ENCODE measurements around the gene ELP2.
"Not testable (repeated sequence)": the region's sequence is repeated elsewhere in the genome, so short reads cannot be mapped to it uniquely, and the experiment has no call there.

Gene ELP2

DNA sequence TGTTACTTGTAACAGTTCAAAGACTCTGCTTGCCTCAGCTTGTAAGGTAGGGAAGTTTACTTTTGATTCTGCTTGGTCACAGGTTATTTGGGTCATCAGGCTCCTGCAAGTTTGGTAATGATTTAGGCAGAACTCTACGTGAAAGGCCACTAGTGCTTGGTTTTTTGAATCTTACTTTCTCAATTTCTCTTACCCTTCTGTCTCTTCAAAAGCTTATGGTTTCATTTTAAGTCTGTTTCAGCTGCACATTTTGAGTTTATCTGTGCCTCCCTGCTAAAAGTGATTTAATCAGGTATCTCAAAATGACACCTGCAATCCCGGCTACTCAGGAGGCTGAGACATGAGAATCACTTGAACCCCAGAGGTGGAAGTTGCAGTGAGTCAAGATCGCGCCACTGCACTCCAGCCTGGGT lies 31.3 kb downstream of the ELP2 start:
- DNase-seq = no peak

GRCh38 chr18:36162981-36163380 lies 33.3 kb downstream of the ELP2 start:
- DNase-seq = no peak

DNA sequence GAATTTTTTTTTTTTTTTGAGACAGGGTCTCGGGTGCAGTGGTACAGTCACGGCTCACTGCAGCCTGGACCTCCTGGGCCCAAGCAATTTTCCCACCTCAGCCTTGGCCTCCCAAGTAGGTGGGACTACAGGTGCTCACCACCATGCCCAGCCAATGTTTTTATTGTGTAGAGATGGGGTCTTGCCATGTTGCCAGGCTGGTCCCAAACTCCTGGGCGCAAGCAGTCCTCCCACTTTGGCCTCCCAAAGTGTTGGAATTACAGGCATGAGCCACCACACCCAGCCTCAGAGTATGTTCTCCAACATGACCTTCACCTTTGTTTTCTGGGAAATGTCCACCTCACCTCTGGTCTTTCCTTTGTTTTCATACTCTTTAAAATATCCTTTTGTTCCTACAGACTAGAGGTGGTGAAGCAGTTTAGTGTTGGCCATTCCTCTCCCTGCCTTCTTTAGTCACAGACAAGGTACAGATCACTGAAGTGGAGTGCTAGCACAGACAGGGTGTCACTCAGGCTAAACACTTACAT lies 38.1 kb downstream of the ELP2 start:
- no peak for DNase-seq

- not testable (repeated sequence) for DNase-seq
Observed at GRCh38 chr18:36168296-36168695, 38.6 kb downstream of the ELP2 start.

DNA sequence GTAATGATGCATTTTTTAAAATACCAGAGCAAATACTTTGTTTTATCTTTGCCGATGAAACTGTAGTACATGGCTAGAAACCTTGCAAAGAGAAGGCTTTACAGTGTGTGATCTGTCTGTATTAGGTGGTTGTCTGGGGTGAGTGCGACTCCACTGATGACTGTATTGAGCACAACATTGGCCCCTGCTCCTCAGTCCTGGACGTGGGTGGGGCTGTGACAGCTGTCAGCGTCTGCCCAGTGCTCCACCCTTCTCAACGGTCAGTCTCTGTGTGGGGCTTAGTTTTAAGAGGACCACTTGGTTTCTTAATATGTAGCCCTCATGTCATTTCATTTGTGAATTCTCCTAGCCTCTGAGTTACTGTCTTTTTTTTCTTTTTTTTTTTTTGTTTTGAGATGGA lies 40.2 kb downstream of the ELP2 start:
- DNase-seq = no peak

DNA sequence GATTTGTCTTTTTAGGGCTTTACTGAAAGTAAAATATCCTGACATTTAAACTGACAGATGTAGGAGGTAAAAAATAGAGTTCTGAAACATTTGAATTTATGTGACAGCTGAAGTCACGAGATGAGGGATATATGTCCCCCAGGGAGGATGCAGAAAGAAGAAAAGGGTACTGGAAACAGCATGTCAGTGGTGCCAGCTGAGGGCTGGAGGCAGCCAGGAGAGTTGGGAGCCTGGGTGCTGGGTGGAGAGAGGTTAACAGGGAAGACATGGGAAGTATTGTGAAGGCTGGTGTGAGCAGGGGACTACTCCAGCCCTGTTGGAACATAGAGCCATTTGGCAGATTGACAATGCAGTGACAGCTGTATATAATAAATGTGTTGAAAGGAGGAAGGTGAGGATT lies 45.8 kb downstream of the ELP2 start:
- no peak for DNase-seq

GRCh38 chr18:36176177-36176584 lies 46.5 kb downstream of the ELP2 start:
- no peak for DNase-seq

DNA sequence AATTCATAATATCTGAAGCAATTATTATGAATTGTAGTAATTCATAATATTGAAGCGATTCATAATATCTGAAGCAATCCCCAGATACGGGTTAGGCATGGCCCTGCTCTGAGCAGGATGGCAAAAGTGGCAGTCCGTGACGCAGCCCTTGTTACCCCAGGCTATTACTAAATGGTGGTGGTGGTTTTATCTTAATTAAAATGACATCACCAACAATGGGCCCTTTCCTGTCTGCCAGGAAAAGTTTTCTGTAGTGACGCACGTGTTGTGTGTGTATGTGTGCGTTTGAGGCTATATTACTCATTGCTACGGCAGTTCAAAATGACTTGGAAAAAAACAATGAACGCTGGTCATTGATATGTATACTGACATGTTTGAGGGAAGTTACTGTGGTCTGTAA lies 47.0 kb downstream of the ELP2 start:
- DNase-seq = no peak

- DNase-seq = no peak
Observed at GRCh38 chr18:36177913-36178312, 48.2 kb downstream of the ELP2 start.

DNA sequence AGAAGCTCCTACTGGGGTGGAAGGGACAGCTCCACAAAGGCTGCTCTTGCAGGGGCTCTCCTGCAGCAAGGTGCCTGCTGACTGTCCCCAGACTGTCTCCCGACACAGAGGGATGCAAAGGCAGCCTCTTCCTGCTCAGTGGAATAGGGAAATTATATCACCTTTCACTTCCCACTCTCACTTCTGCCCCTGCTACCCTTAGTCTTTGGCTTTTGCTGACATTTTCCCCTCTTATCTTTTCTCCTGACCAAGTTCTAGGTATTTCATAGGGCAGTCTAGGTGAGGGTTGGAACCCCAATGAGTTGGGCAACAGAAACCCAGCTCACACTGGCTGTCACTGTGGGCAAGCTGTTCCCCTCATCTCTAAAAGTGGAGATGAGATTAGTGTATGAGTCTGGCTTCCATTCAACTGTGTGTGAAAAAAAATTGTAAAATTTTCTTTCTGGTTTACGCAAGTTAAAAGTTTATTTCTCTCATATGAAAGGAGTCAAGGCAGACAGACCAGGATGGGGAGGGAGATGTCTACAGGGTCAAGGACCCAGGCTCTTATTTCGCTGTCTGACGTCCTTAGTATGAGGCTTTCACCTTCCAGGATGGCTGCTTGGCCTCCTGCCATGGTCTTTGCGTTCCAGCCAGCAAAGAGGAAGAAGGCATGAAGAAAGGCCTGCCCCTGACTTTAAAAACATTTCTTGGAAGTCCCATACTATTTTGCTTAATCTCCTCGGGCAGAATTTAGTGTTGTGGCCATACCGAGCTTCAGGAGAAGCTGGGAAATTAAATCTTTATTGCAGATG lies 50.1 kb downstream of the ELP2 start:
- no peak for DNase-seq

GRCh38 chr18:36181441-36181840 lies 51.7 kb downstream of the ELP2 start:
- DNase-seq = no peak

DNA sequence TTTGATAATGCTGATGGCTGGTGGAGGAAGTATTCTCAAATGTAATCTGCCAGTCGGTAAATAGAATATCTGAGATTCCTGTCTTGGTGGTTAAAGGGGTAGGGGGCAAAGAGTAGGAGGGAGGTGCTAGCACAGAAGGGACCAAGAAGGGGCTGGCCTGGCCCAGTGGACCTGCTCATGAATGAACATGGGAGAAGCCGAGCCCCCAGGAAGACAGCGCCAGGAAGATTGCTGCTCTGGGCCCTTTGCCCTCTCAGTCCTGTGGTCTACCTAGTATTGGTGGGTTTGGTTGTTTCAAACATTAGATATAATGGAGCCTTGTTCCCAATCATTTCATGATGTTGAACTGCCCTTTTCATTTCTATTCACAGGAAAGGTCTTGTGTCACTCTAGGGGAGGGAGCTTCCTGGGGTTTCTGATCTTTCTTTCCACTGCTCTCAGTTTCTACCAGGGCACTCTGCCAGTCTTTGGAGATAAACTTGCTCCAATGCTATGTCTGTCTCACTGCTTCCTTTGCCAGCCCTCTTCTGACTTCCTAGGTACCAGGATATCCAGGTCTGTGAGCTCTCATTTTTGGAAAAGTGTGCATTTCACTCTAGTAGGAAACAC lies 52.3 kb downstream of the ELP2 start:
- DNase-seq = no peak

GRCh38 chr18:36183033-36183432 lies 53.3 kb downstream of the ELP2 start:
- no peak for DNase-seq

- DNase-seq = no peak
Observed at GRCh38 chr18:36183987-36184386, 54.3 kb downstream of the ELP2 start.

DNA sequence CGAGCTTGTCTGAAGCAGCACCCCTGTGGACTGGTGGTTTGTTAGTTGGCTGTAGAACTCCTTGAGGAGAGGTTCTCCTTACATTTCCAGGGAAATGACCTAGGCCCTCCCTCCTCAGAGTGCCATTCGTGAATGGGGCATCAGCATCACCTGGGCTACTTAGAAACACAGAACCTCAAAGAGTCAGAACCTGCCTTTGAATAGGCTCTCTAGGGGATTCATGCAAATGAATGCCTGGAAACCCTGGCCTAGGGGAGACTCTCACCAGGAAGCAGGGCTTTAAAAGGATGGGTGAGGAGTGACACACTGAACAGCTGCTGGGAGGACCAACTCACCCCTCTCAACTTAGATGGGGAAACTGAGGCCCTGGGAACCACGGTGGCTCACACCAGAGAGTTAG lies 55.5 kb downstream of the ELP2 start:
- no peak for DNase-seq

- no peak for DNase-seq
Observed at GRCh38 chr18:36185901-36186460, 56.3 kb downstream of the ELP2 start.

GRCh38 chr18:36186461-36187192 lies 56.9 kb downstream of the ELP2 start:
- no peak for DNase-seq

DNA sequence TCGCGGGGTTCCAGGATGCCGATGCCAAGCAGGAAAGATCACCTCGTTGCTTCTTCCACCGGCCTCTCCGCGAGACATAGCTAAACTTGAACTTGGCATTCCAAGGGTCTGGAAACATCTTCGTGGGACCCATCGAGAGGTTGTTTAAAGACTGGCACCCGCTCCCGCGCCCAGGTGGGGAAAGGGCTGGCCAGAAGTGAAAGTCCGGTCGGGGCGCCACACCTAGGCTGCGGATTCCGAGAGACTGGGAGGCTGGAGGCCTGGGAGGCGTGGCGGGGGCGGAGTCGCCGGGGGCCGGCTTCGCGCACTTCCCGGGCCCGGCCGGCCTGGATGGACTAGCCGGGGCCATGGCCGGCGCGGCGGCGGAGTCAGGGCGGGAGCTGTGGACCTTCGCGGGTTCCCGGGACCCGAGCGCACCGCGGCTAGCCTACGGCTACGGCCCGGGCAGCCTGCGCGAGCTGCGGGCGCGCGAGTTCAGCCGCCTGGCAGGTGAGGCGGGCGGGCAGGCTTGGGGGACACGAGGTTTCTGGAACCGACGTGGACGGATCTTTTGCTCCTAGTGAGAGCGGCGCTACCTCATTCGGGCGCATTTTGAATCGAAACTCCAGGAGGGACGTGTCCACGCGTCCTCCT lies 57.6 kb downstream of the ELP2 start, which contains the start of gene MOCOS:
Gene MOCOS, plus strand, starts transcription at position 305 of the 633 bp plus-strand sequence. Its CDS starts 43 bp downstream, at position 348.
- no peak for DNase-seq

- no peak for DNase-seq
Observed at GRCh38 chr18:36187826-36188721, 58.4 kb downstream of the ELP2 start.

GRCh38 chr18:36188916-36189315 lies 59.2 kb downstream of the ELP2 start:
- no peak for DNase-seq

DNA sequence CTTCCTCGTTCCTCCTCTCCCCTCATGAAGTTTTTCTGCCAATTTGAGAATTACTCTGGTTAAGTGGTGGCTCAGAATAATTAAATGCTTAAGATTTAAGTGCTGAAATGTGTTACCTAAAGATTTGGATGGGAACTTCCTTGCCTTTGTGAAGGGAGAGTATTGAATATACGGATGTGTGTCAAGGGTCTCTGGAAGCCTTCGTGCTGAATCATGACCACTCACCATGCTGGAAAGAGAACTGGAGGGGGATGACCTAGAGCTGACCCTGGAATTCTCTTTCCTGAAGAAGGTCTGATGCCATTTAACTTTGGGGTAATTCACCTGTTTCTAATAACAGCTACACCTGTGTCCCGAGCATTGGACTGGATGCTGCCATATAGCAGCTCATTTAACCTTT lies 59.8 kb downstream of the ELP2 start:
- no peak for DNase-seq

- no peak for DNase-seq
Observed at GRCh38 chr18:36191286-36191685, 61.6 kb downstream of the ELP2 start.
